GM12873 (cell line): ENCODE results near the gene DYSF.

ENCODE experiments used
- TF ChIP-seq, protein P1 (sequence below): IDR thresholded peaks from 2 replicates; pipeline ENCODE4 v1.5.1; 2012; ENCODE audit warnings: low read depth, mild to moderate bottlenecking, moderate library complexity, low read length, control low read depth; ENCODE audit not compliant: insufficient read depth; ENCODE audit errors: missing control alignments

DYSF gene

DNA sequence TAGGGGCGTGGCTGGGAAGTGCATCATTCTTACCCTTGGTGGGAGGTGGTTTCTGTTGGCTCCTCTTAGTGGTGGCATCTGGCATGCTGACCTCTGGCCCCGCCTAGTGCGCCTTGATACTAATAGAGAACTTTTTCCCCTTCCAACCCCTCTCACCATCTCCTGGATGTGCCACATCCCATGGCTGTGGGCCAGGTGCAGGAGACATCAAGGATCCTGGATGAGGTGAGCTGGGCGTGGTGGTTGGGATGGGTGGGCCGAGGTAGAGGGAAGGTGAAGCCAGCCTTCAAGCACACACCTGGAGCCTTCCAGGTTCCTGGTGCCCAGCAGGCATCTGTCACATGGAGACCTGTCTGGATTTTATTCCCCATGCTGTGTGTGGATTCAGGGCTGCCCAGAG lies 149.2 kb downstream of the DYSF start:
- TF ChIP-seq, protein P1, sequence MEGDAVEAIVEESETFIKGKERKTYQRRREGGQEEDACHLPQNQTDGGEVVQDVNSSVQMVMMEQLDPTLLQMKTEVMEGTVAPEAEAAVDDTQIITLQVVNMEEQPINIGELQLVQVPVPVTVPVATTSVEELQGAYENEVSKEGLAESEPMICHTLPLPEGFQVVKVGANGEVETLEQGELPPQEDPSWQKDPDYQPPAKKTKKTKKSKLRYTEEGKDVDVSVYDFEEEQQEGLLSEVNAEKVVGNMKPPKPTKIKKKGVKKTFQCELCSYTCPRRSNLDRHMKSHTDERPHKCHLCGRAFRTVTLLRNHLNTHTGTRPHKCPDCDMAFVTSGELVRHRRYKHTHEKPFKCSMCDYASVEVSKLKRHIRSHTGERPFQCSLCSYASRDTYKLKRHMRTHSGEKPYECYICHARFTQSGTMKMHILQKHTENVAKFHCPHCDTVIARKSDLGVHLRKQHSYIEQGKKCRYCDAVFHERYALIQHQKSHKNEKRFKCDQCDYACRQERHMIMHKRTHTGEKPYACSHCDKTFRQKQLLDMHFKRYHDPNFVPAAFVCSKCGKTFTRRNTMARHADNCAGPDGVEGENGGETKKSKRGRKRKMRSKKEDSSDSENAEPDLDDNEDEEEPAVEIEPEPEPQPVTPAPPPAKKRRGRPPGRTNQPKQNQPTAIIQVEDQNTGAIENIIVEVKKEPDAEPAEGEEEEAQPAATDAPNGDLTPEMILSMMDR: no peak

DNA sequence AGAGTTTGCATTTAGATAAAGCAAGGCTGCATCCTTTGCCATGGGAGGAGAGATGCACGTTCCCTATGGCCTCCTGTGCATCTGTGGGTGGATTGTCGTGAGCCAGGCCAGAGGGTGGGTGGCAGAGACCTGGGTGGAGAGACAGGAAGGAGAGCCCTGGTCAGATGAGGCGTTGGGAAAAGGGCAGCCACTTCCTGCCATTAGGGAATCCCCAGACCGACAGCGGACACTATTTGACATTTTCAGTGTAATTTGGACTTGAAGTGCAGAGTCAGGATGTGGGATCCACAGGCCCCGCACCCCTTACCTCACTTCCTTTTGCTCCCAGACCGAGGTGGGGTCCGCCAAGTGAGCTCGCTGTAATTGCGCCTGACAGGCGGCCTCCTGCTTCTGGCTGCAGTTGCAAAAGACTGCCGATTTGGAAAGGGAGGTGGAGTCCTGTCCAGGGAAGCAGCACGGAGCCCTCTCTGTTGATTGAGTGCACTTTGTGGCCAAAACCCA lies 150.0 kb downstream of the DYSF start:
- TF ChIP-seq, protein P1: no peak

DNA sequence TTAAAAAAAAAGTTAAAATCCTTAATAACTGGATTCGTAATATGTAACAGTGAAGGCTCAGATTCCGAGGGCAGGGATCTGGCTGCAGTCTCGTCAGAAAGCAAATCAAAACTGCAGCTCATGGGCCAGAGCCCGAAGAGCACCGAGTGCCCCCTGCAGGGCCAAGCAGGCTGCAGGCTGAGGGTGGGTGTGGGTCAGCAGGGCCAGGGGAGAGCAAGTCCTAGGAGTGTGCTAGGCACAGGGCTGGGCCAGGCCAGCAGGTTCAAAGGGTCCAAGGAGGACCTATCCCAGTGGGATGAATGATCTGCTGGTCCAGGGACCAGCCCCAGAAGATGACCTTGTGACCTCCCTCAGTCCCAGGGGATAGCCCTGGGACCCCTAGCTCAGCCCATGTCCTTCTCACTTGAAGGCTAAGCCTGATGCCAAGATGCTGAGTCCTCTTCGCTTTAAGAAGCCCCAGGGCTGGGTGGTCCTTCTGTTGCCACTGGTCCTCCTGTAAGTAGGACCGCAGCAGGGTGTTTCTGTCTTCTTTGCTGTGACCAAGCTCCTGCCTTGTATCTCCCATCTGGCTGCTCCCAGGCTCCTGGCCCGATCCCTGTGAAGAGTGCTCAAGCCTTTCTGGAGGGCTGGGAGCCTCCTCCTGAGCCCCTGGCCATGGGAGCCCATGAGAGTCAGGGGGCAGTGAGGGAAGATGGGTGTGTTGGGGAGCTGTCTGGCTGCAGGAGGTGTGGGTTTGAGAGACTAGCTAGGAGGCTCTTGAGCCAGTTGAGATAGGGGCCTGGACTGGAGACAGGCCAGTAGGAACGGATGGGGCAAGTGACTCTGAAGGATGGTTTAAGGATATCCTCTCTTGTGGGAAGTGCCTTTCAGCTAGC lies 150.7 kb downstream of the DYSF start:
- TF ChIP-seq, protein P1: no peak

DNA sequence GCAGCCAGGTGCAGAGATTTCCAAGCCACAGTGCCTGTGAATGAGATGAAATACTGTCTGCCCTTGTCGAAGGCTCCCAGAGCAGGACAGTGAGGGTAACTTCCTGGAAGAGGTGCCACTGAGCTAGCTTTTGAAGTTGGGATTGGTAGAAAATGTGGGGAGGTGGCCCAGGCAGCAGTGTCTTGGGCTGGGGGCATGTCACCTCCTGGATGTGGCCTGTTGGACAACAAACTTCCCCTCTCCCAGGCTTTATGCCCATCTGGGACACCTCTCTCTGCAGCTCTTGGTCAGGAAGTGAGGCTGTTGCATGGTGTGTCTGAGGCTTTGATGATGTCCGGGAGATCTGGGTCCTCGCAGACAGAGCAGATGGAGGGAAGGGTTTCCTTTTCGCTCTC lies 151.4 kb downstream of the DYSF start:
- TF ChIP-seq, protein P1: no peak

DNA sequence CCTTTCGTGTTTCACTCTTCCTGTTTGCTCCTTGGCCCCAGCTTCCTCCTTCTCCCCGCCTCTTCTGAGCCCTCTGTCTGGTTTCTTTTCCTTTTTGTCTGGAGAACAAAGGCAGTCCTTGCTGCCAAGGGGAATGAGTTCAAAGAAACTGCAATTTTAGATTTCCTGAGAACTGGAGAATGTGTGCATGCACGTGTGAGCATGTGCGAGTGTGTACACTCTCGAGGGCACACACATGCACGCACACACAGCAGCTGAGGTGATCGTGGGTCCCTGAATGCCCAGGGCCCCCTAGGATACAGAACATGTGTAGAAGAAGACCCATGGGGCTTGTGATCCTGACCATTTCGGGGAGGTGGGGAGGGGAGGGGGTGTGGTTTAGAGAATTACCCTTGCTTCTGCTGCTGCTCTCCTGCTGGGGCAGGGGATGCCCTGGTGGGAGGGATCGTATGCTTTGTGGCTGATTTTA lies 151.8 kb downstream of the DYSF start:
- TF ChIP-seq, protein P1: no peak

DNA sequence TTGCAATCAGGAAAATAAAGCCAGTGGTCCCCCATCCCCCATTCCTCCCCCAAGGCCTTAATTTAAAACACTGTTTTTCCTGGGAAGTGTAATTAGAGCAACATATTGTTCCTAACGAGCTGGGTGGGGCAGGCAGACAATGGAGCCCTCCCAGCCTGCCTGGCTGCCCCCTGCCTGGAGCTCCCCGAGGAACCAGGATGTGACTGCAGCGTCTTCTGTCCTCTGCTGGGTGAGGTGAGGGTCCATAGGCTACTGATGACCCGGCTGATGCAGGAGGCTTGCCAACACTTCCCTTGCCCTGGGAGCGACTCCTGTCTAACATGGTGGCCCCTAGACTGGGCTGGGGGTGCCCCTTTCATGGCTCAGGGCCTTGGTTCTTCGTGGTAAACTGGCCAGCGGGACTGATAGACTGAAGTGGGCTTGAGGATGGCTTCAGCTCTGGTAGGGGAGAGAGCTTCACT lies 152.4 kb downstream of the DYSF start:
- TF ChIP-seq, protein P1: no peak

- TF ChIP-seq, protein P1: no peak
Observed at GRCh38 chr2:71606244-71606643, 152.9 kb downstream of the DYSF start.
